DMS153 treated with DMSO at 0.1 percent for 48 hours (cell line): ENCODE results near the gene SPAG5.

Source experiments
- DNase-seq: peaks from one replicate; lab custom pipeline; 2025; ENCODE audit not compliant: unreplicated experiment; lab: John Stamatoyannopoulos, UW

SPAG5 gene

GRCh38 chr17:28547623-28548416, 51.0 kb downstream of the SPAG5 start:
- DNase-seq, result peak; percentile 38

DNA sequence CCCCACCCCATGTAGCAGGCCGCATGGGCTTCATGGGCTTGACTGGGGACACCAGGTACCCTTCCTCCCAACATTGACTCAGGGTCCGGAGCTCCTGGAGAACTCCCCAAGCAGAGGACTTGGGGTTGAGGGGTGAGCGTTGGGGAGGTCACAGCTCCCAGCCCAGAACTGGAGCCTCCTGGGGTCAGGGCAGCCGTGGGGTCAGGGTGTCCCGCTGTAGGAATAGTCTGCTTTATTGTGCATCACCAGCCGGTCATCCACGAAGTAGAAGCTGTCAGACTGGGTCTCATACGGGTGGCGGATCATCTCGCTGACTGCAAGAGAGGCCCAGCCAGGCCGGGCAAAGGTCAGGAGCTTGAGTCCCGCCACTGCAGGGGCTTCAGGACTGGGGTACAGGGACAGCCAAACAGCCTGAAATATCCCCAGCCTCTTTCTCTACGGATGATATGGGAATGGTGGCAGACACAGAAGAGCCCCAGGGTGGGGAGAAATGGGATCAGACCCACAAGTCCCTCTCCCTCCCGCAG, 51.7 kb downstream of the SPAG5 start:
- DNase-seq, result no peak

DNA sequence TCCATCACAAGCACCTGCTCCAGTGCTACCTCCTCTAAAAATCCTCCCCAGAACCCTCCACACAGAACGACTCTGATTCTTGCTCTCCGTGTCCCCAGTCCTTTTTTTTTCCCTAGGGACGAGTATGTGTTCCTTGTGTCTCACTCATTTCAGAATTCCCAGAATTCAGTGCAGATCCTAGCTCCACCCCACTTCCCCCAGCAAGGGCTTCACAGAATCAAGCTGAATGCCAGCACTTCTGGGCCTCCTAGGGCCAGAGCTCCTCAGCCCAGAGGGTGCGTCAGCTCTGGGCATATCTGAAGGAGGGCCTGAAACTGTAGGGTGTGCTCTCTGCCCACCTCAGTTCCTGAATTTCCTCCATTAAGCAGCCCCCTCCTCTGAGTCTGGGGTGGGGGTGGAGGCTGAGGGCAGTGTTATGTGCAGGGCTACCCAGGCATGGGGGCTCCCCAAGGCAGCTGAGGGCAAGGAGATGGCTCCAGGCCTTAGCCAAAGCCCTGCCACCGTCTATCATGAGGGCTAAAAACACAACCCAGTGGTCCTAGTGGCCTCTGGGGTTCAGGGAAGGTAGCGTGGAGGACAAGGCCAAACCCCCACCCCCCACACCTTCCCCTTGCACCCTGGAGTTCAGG, 52.9 kb downstream of the SPAG5 start:
- no peak for DNase-seq

GRCh38 chr17:28545141-28545503, 53.7 kb downstream of the SPAG5 start:
- no peak for DNase-seq

GRCh38 chr17:28544402-28545140, 54.3 kb downstream of the SPAG5 start:
- DNase-seq, result no peak

DNA sequence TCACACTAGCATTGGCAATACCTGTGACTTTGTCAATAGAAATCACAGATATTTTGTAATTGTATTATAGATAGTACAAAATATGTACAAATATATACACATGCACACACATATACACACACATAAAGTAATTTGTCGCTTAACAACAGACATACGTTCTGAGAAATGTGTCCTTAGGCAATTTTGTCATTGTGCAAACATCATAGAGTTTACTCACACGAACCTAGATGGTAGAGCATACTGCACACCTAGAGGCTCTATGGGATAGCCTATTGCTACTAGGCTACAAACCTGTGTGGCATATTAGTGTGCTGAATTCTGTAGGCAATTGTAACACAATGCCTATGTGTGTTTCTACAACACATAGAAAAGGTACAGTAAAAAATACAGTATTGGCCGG, 57.4 kb downstream of the SPAG5 start:
- no peak for DNase-seq

GRCh38 chr17:28540231-28540630, 58.6 kb downstream of the SPAG5 start:
- DNase-seq, result no peak

DNA sequence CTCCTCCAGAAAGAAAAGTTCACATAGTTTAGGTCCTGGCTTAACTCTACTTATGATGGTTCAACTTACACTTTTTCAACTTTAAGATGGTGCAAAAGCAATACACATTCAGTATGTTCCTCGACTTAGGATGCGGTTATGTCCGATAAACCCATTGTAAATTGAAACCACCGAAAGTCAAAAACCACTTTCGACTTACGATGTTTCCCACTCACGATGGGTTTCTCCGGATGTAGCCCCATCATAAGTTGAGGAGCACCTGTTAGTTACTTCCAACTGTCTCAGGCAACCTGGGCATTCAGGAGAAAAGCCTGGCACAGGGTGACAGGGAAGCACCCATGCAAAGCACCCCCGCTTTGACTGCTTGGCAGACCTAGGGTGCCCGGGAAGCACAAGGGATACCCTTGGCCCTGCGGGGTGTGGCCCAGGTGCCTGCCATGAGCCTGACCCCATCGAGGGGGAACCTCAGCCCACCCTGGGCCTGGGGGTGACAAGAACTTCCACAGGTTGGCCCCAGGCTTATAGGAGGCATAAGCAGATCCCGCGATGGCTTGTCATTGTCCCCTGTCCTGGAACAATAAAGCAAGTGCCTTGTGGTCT, 60.4 kb downstream of the SPAG5 start:
- DNase-seq, result no peak

GRCh38 chr17:28537219-28537610, 61.6 kb downstream of the SPAG5 start:
- DNase-seq, result no peak

DNA sequence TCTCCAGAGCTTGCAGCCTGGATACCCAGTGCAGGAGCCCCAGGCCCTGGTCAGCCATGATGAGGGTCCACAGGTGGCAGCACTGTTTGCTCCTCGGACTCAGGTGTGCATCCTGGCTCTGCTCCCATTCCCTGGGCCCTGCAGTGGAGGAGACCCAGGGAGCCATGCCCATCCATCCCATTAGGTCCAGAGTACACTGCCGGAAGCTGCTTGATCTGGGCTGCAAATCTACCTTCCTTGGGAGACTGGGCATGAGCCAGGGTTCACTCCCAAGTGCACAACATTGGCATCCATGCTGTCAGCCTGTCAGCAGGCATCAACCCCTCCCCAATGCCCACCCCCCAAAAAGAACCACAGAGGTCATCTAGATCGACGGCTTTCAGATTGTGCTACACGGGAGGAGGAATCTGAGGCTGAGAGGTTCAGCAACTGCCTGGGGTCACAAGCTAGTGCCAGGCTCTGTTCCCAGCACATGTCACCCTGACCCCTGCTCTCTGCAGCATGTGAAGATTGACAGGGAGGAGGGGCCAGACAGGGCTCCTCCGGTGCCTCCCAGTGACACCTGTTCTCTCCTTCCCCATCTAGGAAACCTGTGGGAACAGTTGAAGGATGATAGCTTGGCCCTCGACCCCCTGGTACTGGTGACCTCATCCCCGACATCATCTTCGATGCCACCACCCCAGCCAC, 62.1 kb downstream of the SPAG5 start:
- no peak for DNase-seq

GRCh38 chr17:28534740-28535375, 64.0 kb downstream of the SPAG5 start:
- no peak for DNase-seq

DNA sequence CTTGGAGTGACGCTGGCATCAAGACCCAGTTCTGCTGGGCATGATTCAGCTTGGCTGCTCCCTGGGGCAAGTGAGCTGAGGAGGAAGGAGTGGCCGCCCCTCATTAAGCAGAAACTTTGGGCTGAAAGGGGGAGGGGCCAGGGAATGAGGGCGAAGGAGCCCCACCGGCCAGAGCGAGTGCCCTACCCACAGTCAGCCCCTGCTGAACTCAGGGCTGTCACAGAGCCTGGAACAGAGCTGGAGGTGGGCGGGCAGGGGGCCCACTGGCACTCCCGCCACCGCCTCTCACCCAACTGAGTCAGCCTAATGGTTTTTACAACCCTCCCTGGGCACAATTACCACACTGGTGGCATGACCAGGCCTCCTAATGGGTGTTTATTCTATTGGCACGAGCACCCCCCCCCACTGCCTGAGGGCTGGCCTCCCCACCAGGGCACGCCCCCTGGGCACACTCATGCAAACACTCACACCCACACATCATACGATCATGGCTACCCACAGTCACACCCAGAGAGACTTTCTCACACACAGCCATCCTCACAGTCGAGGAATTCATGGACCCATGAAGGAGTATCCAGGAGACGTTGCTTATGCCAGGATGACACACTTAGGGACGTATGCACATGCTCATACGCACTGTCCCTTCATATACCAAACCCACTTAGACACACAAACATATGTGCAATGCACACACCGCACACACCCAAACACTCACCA, 65.6 kb downstream of the SPAG5 start:
- no peak for DNase-seq

GRCh38 chr17:28532050-28532960, 66.5 kb downstream of the SPAG5 start:
- no peak for DNase-seq

DNA sequence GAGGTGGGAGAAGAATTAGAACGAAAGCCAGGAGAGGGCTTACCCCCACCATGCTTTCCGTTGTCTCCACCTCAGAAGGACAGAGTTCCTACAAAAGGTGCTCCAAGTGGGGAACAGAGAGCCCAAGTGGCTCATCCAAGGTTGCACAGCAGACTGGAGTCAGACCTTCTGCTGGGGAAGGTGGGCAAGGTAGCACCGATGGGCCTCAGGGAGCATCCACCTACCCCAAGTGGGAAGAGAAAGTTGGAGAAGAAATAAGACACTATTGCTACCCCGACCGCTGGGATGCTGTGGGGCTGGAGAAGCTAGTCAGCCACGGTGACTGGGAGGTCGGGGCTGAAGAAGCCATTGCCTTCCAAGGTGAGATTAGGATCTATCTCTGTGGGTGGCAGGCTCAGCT, 67.9 kb downstream of the SPAG5 start:
- no peak for DNase-seq

DNA sequence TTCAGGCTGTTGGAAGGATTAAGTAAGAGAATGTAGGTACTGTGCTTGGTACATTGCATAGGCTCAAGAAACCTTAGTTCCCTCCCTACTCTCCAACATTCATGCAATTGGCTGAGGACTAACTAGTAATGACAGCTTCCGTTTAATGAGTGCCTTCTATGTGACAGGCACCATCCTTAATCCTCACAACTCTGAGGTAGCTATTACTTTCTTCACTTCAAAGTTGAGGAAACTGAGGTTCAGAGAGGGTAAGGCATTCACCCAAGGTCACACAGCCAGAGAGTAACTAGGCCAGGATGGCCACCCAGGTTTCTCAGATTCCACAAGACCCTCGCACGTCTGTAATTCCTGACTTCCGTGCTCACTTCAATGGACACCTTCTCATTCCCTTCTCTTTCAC, 68.6 kb downstream of the SPAG5 start:
- DNase-seq, result no peak

- DNase-seq, result no peak
Measured at GRCh38 chr17:28529013-28529400, 69.8 kb downstream of the SPAG5 start.

- no peak for DNase-seq
Measured at GRCh38 chr17:28528327-28529012, 70.4 kb downstream of the SPAG5 start.

GRCh38 chr17:28527859-28528258, 71.0 kb downstream of the SPAG5 start:
- DNase-seq, result no peak
